Activated B cell treated with CpG ODN at 0.5 μM for 24 hours (primary cell): ENCODE results near the gene FMO5. TPM values are rescaled to one million over a fixed set of nuclear protein-coding genes. Genes with fewer than 3 reads are reported as not detected.
A peak's percentile ranks its signal among the peaks of the same experiment; 100 is the strongest.

ENCODE experiments used
- ATAC-seq: fragments of 200-7000 bp; cut with Tn5 transposase; one replicate; pipeline ENCODE4 v1.10.0; 2021; ENCODE audit warnings: low read depth, mild to moderate bottlenecking, moderate library complexity
- CTCF ChIA-PET: fragments of 350-600 bp; sonication (Branson Sonifier 250); formaldehyde crosslinking; loops from one replicate; lab custom pipeline; 2021; ENCODE audit warnings: antibody characterized with exemption; lab: Charles Lee
- POLR2A ChIA-PET: fragments of 350-600 bp; sonication (Branson Sonifier 250); formaldehyde crosslinking; loops from one replicate; lab custom pipeline; 2021; ENCODE audit warnings: antibody characterized with exemption; lab: Charles Lee
- DNase-seq: peaks from one replicate; pipeline ENCODE4 v3.0.0; 2022
- H3K27ac Mint-ChIP-seq: one replicate; pipeline ENCODE4 v1.8.0; 2020; ENCODE audit warnings: mixed read lengths
- H3K27me3 Mint-ChIP-seq: one replicate; pipeline ENCODE4 v1.8.0; 2021; ENCODE audit warnings: mixed read lengths
- H3K36me3 Mint-ChIP-seq: one replicate; pipeline ENCODE4 v1.8.0; 2021; ENCODE audit warnings: low read depth, mixed read lengths
- H3K4me1 Mint-ChIP-seq: one replicate; pipeline ENCODE4 v1.8.0; 2021; ENCODE audit warnings: mixed read lengths
- H3K4me3 Mint-ChIP-seq: one replicate; pipeline ENCODE4 v1.8.0; 2020; ENCODE audit warnings: mild to moderate bottlenecking, mixed read lengths
- H3K9me3 Mint-ChIP-seq: one replicate; pipeline ENCODE4 v1.8.0; 2020; ENCODE audit warnings: mixed read lengths
- CTCF ChIP-seq: fragments of 200-600 bp; IDR thresholded peaks from one replicate; pipeline ENCODE4 v1.8.0; 2022; ENCODE audit warnings: antibody characterized with exemption, mild to moderate bottlenecking
- intact Hi-C: fragments of 100-400 bp; cut with micrococcal nuclease; formaldehyde crosslinking; loops from one replicate; pipeline ENCODE4 v1.15.1; 2024
- total RNA-seq: library from RNA; stranded (reverse); gene quantifications from 2 replicates; pipeline ENCODE4 v1.2.3, GENCODE V29; 2022

The FMO5 gene
- total RNA-seq, 1 donor from 2014 or later: 1.8 TPM

- ChIA-PET CTCF (no interaction called here), POLR2A (no interaction called here)
- ATAC-seq (no peak), DNase-seq (no peak)
- no peaks in the 10 kb centered on the region for H3K4me1 Mint-ChIP-seq
- H3K27me3 Mint-ChIP-seq: no peaks in the 10 kb centered on the region
- no peaks in the 10 kb centered on the region for H3K9me3 Mint-ChIP-seq
- H3K27ac Mint-ChIP-seq: no peak overlapping the region
- intact Hi-C loops: no loop called here
- H3K4me3 Mint-ChIP-seq: no peak overlapping the region
- peaks cover 3% of the 10 kb centered on the region for H3K36me3 Mint-ChIP-seq
- TF ChIP-seq CTCF: no peak
These were observed 39.7 kb downstream of the FMO5 start for GRCh38 chr1:147185432-147185831.

GRCh38 chr1:147177611-147178380 lies 47.3 kb downstream of the FMO5 start:
- CTCF ChIA-PET: interaction anchor here (1.3 kb wide), 1 partner anchor 9 kb away, joined by 3 read pairs; no protein-coding TSS in a partner anchor
- no peaks in the 10 kb centered on the region for H3K27me3 Mint-ChIP-seq
- ATAC-seq: no peak

GRCh38 chr1:147172168-147173016 lies 52.7 kb downstream of the FMO5 start, which contains the start of gene PRKAB2:
PRKAB2 (minus strand) TSS chr1:147172470; CDS start chr1:147172144, 326 bp downstream.
- ATAC-seq (peak; percentile 88), DNase-seq (peak; percentile 96)
- no peaks in the 10 kb centered on the region for H3K27me3 Mint-ChIP-seq
- intact Hi-C loops: loop anchor here (1.0 to 10.0 kb wide), 2 partner anchors 71 to 88 kb away; no protein-coding TSS in a partner anchor
- CTCF ChIA-PET: interaction anchor here (0.9 to 3.8 kb wide), 5 partner anchors 16 to 71 kb away, joined by 3 to 24 read pairs (median 3); partner anchors contain the start of genes CHD1L and FMO5
- peaks cover 22% of the 10 kb centered on the region for H3K36me3 Mint-ChIP-seq
- peak within 1 kb of the TSS; percentile 98 for H3K27ac Mint-ChIP-seq
- H3K4me1 Mint-ChIP-seq: peaks cover 32% of the 10 kb centered on the region
- H3K9me3 Mint-ChIP-seq: no peaks in the 10 kb centered on the region
- peak within 1 kb of the TSS; percentile 99 for H3K4me3 Mint-ChIP-seq
- TF ChIP-seq CTCF: peak; percentile 83
- POLR2A ChIA-PET: interaction anchor here (0.7 to 3.5 kb wide), 9 partner anchors 10 to 889 kb away, joined by 3 to 57 read pairs (median 5); partner anchors contain the start of genes CHD1L and FMO5

More at GRCh38 chr1:147177611-147178380, 47.3 kb downstream of the FMO5 start:
- Mint-ChIP-seq H3K27ac (no peak overlapping the region), H3K4me1 (peaks cover 21% of the 10 kb centered on the region), H3K4me3 (peak overlapping the region; percentile 54), H3K36me3 (peaks cover 21% of the 10 kb centered on the region), H3K9me3 (no peaks in the 10 kb centered on the region)
- no peak for DNase-seq
- intact Hi-C loops: loop anchor here (5.0 to 10.0 kb wide), 2 partner anchors 50 to 93 kb away; partner anchors contain the start of gene FMO5
- no peak for TF ChIP-seq CTCF
- POLR2A ChIA-PET: no interaction called here

- Mint-ChIP-seq H3K9me3 (no peaks in the 10 kb centered on the region), H3K36me3 (peaks cover 25% of the 10 kb centered on the region), H3K27me3 (no peaks in the 10 kb centered on the region), H3K4me3 (peak overlapping the region; percentile 99), H3K27ac (peak overlapping the region; percentile 80), H3K4me1 (peaks cover 31% of the 10 kb centered on the region)
- ChIA-PET CTCF (interaction anchor here (1.0 to 3.8 kb wide), 3 partner anchors 54 to 72 kb away, joined by 3 to 24 read pairs (median 12); partner anchors contain the start of genes CHD1L and FMO5), POLR2A (interaction anchor here (0.8 to 3.5 kb wide), 5 partner anchors 11 to 784 kb away, joined by 3 to 57 read pairs (median 10); partner anchors contain the start of genes CHD1L and FMO5)
- intact Hi-C loops: loop anchor here (1.0 to 10.0 kb wide), 2 partner anchors 72 to 87 kb away; no protein-coding TSS in a partner anchor
- no peak for TF ChIP-seq CTCF
- no peak for DNase-seq
- ATAC-seq: no peak
These were observed 53.6 kb downstream of the FMO5 start for GRCh38 chr1:147171399-147172167.
